Liver (tissue), 3 donors: ENCODE measurements around the gene TM4SF1.

Source experiments
- EGR1 ChIP-seq, 2 donors: IDR thresholded peaks; 2 replicates each; pipeline ENCODE4 v1.6.1; 2016 to 2018; ENCODE audit warnings: antibody characterized with exemption in 2 of 2, low read depth in 2 of 2
- NR2F2 ChIP-seq: IDR thresholded peaks from 2 replicates; pipeline ENCODE4 v1.6.1; 2016; ENCODE audit warnings: antibody characterized with exemption
- RAD21 ChIP-seq, 2 donors: IDR thresholded peaks; 2 replicates each; pipeline ENCODE4 v1.6.1; 2016; ENCODE audit warnings: antibody characterized with exemption in 2 of 2, mild to moderate bottlenecking in 2 of 2
- RXRA ChIP-seq, 2 donors: IDR thresholded peaks; 2 replicates each; pipeline ENCODE4 v1.6.1; 2017 to 2018; ENCODE audit warnings: antibody characterized with exemption in 2 of 2, mild to moderate bottlenecking in 1 of 2
- YY1 ChIP-seq: IDR thresholded peaks from 2 replicates; pipeline ENCODE4 v1.6.1; 2016; ENCODE audit warnings: antibody characterized with exemption, mild to moderate bottlenecking
- TF ChIP-seq, protein P1 (sequence below): fragments of 150-350 bp; IDR thresholded peaks from 2 replicates; pipeline ENCODE4 v1.5.1; 2017; ENCODE audit warnings: improper control_type of control experiment, low read depth, low read length; ENCODE audit not compliant: missing input control
- TF ChIP-seq, protein P2 (sequence below): IDR thresholded peaks from 2 replicates; pipeline ENCODE4 v1.6.1; 2016; ENCODE audit warnings: antibody characterized with exemption, mild to moderate bottlenecking
- donor health status: healthy.
- donor health status: healthy.

DNA sequence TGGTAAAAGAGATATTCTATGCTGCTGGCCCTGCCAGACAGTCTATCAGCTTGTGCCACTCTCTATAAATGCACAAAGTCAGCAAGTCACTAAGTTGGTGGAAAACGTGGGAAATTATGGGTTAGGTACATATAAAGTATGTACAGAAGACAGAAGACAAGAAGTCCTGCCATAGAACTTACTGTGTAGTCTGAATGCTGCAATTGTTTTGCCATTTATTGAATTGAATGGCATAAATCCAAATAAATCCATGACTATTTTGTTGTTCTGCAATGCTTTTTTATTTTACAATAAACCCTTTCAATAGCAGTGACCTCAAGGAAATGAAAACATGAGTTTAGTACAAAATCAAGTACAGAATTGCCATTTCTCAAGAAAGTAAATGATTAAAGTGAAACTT is 34.1 kb upstream of the TM4SF1 start:
- TF ChIP-seq, protein P1, sequence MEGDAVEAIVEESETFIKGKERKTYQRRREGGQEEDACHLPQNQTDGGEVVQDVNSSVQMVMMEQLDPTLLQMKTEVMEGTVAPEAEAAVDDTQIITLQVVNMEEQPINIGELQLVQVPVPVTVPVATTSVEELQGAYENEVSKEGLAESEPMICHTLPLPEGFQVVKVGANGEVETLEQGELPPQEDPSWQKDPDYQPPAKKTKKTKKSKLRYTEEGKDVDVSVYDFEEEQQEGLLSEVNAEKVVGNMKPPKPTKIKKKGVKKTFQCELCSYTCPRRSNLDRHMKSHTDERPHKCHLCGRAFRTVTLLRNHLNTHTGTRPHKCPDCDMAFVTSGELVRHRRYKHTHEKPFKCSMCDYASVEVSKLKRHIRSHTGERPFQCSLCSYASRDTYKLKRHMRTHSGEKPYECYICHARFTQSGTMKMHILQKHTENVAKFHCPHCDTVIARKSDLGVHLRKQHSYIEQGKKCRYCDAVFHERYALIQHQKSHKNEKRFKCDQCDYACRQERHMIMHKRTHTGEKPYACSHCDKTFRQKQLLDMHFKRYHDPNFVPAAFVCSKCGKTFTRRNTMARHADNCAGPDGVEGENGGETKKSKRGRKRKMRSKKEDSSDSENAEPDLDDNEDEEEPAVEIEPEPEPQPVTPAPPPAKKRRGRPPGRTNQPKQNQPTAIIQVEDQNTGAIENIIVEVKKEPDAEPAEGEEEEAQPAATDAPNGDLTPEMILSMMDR = no peak
- TF ChIP-seq YY1 = no peak
- no peak for TF ChIP-seq RAD21 (IDR thresholded peaks at IDR 0.05)
- TF ChIP-seq RXRA (IDR thresholded peaks at IDR 0.05) = no peak
- TF ChIP-seq, protein P2, sequence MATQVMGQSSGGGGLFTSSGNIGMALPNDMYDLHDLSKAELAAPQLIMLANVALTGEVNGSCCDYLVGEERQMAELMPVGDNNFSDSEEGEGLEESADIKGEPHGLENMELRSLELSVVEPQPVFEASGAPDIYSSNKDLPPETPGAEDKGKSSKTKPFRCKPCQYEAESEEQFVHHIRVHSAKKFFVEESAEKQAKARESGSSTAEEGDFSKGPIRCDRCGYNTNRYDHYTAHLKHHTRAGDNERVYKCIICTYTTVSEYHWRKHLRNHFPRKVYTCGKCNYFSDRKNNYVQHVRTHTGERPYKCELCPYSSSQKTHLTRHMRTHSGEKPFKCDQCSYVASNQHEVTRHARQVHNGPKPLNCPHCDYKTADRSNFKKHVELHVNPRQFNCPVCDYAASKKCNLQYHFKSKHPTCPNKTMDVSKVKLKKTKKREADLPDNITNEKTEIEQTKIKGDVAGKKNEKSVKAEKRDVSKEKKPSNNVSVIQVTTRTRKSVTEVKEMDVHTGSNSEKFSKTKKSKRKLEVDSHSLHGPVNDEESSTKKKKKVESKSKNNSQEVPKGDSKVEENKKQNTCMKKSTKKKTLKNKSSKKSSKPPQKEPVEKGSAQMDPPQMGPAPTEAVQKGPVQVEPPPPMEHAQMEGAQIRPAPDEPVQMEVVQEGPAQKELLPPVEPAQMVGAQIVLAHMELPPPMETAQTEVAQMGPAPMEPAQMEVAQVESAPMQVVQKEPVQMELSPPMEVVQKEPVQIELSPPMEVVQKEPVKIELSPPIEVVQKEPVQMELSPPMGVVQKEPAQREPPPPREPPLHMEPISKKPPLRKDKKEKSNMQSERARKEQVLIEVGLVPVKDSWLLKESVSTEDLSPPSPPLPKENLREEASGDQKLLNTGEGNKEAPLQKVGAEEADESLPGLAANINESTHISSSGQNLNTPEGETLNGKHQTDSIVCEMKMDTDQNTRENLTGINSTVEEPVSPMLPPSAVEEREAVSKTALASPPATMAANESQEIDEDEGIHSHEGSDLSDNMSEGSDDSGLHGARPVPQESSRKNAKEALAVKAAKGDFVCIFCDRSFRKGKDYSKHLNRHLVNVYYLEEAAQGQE = no peak
- no peak for TF ChIP-seq EGR1 (IDR thresholded peaks at IDR 0.05; ENCODE audit: low read depth in 2 of 2)
- TF ChIP-seq NR2F2 = no peak
